ENCODE measurements around the gene PTGER3.
"Not testable (repeated sequence)": the region's sequence is repeated elsewhere in the genome, so short reads cannot be mapped to it uniquely, and the experiment has no call there.

The PTGER3 gene

DNA sequence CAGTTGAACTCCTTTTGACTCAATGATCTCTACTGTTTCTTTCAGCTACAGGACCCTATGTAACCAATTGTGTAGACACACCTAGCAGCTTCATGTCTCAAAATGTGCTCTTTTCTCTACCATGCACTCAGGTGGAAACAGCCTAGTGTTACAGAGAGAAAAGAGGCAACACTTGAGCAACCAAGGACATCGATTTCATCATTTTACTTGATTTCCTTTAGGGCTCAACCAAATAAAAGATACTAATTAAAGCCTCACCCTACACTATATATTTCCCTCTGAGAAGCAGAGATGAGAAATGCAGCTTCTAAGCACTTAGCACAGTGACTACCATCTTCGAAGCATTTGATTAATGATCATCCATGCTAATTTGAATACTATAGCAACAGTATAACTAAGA is 55.1 kb downstream of the PTGER3 start:
- TF ChIP-seq, protein P1, sequence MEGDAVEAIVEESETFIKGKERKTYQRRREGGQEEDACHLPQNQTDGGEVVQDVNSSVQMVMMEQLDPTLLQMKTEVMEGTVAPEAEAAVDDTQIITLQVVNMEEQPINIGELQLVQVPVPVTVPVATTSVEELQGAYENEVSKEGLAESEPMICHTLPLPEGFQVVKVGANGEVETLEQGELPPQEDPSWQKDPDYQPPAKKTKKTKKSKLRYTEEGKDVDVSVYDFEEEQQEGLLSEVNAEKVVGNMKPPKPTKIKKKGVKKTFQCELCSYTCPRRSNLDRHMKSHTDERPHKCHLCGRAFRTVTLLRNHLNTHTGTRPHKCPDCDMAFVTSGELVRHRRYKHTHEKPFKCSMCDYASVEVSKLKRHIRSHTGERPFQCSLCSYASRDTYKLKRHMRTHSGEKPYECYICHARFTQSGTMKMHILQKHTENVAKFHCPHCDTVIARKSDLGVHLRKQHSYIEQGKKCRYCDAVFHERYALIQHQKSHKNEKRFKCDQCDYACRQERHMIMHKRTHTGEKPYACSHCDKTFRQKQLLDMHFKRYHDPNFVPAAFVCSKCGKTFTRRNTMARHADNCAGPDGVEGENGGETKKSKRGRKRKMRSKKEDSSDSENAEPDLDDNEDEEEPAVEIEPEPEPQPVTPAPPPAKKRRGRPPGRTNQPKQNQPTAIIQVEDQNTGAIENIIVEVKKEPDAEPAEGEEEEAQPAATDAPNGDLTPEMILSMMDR (IDR thresholded peaks at IDR 0.05): no peak
- DNase-seq (ENCODE audit: low spot score): no peak
- Histone ChIP-seq H3K4me3 (no peak overlapping the region), H3K27ac (no peak overlapping the region)

DNA sequence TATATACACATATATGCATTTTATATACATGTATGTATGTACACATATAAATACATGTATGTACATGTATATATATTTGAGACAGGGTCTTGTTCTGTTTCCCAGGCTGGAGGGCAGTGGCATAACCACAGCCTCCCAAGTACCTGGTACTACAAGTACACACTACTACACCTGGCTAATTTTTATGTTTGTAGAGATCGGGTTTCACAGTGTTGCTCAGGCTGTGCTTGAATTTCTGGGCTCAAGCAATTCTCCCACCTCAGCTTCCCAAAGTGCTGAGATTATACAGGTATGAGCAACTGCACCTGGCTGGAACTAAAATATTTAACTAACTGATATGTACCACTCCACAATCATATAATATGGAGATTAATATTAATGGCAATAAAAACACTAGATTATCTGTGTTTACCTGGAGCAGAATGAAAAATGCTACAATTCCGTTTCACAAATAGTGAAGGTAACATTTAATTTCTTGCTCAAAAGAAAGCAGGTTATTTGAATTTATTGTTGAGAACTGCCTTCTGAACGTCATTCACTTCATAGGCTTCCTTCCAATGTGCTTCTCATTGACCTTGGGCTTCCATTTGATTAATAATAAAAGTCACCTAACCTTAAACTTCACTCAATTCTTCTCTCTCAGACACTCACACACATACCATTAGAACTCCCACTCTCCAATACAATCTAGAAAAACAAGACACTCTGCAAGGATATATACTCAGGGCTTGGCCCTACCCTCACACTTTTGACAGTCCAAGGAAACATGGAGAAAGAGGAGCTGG is 57.0 kb downstream of the PTGER3 start:
- TF ChIP-seq, protein P1 (IDR thresholded peaks at IDR 0.05): no peak
- no peak overlapping the region for H3K4me3 ChIP-seq
- DNase-seq (ENCODE audit: low spot score): no peak
- no peak overlapping the region for H3K27ac ChIP-seq

DNA sequence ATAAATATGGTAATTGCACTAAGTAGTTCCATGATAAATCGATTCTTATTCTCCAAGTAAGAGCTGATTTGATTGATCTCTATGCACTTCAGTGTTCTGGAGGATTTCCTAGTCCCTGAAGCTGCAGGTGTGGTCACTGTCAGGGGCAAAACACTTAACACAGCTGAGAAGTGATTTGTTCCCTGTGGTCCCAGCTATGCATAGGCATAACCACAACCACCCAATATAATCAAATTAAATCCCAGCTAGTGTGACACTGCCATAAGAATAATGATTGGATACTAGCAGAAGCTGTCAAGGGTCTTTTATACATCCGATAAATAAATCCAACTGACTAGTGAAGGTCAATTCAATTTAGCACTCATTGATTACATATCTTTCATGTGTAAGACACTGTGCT is 60.1 kb downstream of the PTGER3 start:
- TF ChIP-seq, protein P1 (IDR thresholded peaks at IDR 0.05): no peak

DNA sequence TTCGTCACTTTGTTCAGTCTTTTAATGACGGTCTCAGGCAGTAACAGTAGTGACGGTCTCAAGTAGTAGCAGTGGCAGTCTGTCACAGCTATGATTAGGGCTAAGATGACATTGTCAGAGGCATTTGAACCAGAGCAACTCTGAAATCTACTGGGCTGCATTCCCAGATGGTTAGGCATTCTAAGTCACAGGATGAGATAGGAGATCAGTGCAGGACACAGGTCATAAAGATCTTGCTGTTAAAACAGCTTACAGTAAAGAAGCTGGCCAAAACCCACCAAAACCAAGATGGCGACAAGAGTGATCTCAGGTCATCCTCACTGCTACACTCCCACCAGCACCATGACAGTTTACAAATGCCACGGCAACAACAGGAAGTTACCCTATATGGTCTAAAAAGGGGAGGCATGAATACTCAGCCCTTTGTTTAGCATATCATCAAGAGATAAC is 61.8 kb downstream of the PTGER3 start:
- DNase-seq (ENCODE audit: low spot score); H3K4me3 ChIP-seq; H3K27ac ChIP-seq: not testable (repeated sequence)

More for the DNA sequence above, 60.1 kb downstream of the PTGER3 start:
- no peak overlapping the region for H3K27ac ChIP-seq
- no peak overlapping the region for H3K4me3 ChIP-seq
- DNase-seq (ENCODE audit: low spot score): no peak

DNA sequence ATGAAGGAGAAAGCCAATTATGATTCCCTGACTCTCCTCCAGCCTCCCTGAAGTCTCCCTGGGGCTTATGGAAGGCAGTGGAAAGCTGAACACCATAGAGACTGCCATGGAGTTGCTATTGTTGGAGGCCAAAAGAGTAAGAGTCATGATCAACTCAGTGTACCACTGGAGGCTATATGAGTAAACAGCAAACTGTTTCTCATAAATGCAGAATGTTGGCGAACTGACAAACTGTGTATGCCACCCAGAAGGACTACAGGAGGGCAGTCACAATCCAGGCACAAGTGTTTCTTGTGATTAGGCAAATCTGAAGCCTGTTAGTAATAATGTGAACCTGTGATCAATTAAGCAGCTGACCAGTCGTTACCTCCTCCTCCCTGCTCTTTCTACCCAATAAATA is 62.3 kb downstream of the PTGER3 start:
- not testable (repeated sequence) for H3K4me3 ChIP-seq; DNase-seq (ENCODE audit: low spot score)

DNA sequence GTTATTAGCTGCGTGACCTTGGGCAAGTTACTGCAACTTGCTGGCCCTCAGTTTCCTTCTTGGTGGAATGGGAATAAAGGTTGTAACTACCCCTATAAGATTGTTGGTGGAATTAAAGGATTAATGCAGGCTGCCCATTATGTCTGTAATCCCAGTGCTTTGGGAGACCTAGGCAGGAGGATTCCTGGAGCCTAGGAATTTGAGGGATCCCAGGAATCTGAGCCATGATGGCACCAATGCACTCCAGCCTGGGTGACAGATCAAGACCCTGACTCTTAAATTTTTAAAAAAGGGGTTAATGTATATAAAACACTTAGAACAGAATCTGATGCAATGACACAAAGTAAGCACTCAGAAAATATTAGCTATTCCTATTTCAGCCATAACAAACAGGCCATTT is 67.3 kb downstream of the PTGER3 start:
- Histone ChIP-seq H3K4me3 (no peak overlapping the region), H3K27ac (no peak overlapping the region)
- TF ChIP-seq, protein P1 (IDR thresholded peaks at IDR 0.05): no peak
- DNase-seq (ENCODE audit: low spot score): no peak

More for the DNA sequence above, 62.3 kb downstream of the PTGER3 start:
- H3K27ac ChIP-seq: not testable (repeated sequence)

DNA sequence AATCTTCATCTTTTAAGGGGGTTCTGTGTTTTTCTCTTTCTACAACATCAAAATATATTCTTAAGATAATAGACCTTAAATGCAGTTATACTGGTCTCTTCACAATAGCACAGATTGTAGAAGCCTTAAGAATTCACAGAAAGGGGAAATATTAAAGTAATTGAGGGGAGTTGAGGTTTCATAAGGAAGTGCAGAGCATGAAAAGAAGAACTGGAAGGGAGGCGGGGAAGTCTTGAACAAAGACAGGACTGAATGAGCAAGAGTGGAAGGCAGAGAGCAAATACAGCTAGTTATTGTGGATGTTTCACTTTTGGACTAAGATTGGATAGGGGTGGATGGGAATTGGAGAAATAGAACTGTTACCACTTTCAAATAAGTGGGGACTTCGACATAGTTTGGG is 67.7 kb downstream of the PTGER3 start:
- H3K27ac ChIP-seq: no peak overlapping the region
- TF ChIP-seq, protein P1 (IDR thresholded peaks at IDR 0.05): no peak
- no peak overlapping the region for H3K4me3 ChIP-seq
- DNase-seq (ENCODE audit: low spot score): no peak

DNA sequence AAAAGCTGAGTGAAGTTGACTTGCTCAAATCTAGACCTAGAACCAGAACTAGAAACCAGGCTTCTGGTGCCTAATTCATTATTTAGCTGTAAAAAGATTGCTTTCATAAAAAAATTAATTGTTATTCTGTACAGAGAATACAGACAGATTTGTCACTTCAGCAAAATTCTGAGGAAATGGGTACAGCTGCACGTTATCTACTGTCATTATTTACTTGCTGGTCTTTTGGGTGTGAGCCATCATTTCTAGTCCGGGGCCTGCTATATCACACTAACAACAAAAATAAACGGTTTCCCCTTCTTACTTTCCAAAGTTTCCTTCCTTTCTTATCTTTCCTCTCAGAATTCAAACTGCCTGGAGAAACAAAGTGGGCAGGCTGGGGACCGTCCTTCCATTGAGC is 68.3 kb downstream of the PTGER3 start:
- no peak overlapping the region for H3K27ac ChIP-seq
- TF ChIP-seq, protein P1 (IDR thresholded peaks at IDR 0.05): no peak
- H3K4me3 ChIP-seq: no peak overlapping the region
- DNase-seq (ENCODE audit: low spot score): no peak

Measured in coronary artery (tissue), 2 donors.